GM18951 (cell line): ENCODE data around the gene TGFBR3.

Experiments
- POLR2A ChIP-seq: IDR thresholded peaks from 4 replicates; pipeline ENCODE4 v1.6.1; 2011; ENCODE audit warnings: mild to moderate bottlenecking; ENCODE audit not compliant: insufficient read length, insufficient read depth; ENCODE audit errors: extremely low read depth
- in situ Hi-C: fragments of 300-500 bp; cut with MboI; formaldehyde crosslinking; loops from one replicate; pipeline ENCODE4 v1.12.0; 2022; ENCODE audit warnings: low sequenced_read_pairs, mixed read lengths, inconsistent platforms; ENCODE audit not compliant: unreplicated experiment

Gene TGFBR3

GRCh38 chr1:91821126-91821868 is 64.7 kb downstream of the TGFBR3 start:
- TF ChIP-seq POLR2A: no peak
- in situ Hi-C loops: no loop called here

DNA sequence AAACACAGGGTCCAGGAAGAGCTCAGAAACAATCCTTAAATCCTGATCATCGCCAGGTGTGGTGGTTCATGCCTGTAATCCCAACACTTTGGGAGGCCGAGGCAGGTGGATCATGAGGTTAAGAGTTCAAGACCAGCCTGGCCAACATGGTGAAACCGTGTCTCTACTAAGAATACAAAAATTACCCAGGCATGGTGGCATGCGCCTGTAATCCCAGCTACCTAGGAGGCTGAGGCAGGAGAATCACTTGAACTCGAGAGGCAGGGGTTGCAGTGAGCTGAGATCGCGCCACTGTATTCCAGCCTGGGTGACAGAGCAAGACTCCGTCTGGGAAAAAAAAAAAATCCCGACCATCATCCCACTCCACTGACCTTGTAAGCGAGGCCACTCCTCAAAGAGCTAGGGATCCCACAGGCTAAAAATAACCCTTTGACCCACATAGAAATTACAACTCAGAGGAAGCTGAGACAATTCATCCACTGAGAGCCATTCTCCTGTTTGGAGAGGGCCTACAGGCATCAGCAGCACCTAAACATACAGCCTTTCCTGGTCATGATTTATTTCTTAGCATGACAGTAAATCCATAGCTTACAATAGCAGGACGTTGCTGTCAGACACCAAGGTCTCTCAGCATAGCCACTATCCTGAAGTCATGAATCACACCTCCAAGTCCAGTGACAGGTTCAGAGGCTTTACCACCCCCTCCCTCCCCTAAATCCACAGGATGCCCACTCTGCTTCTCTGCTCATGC is 66.7 kb downstream of the TGFBR3 start:
- in situ Hi-C loops: no loop called here
- no peak for TF ChIP-seq POLR2A

DNA sequence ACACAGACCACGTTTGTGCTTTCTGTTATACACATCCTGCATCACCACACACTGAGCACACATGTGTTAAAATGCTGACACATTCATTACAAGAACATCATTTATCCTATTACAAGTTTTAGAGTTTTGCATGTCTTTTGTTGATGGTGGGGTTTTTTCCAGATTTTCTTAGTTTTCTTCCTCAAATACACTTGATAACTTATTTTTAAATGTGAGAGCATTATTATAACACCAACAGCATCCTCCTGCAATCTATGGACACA is 67.3 kb downstream of the TGFBR3 start:
- TF ChIP-seq POLR2A: no peak
- in situ Hi-C loops: no loop called here

DNA sequence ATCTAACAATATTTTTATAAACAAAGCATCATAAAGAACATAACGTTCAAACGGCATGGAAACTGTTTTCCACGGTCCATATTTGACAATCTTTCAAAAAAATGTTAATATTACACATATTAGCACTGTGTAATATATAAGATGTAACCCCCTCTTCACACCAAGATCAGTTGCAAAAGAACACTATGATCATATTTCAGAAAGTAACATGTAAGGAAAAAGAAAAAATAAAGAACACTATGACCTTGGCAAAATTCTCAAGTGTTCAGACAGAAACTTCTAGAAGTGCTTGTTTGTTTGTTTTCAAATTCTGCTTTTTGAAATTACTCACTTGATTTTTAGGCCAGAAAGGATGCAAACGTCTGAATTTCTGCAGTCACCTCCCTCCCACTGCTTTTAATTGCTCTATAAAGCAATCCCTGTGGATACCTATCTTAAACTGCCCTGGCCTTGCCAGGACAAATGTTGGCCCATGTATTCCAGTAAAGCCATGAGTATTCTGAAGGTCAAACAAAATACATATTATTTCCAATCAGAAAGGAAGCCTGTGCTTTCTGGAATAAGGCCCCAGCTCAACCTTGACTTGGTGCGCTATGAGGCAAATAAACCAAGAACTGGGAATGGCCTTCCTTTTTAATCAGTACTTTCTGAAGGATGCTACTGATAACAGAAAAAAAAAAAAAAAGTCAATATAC is 68.6 kb downstream of the TGFBR3 start:
- no peak for TF ChIP-seq POLR2A
- in situ Hi-C loops: no loop called here

GRCh38 chr1:91816031-91816430 is 69.9 kb downstream of the TGFBR3 start:
- in situ Hi-C loops: no loop called here

DNA sequence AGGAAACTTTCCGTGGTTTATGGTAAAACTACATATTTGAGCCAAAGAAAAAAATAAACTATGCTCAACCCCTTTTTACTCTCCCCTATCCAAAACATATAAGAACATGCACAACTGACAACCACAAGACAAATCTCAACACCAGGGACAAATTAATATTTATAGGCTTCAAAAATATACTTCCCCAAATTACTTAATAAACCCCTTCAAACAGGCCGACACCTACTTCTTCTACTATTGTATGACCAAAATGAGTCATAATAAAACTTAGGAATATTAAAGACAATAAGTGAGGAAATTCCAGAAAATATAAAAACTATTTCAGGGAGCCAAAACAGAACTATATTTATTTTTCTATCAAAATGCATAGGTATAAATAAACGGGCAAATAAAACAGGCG is 71.5 kb downstream of the TGFBR3 start:
- no peak for TF ChIP-seq POLR2A
- in situ Hi-C loops: no loop called here

More at GRCh38 chr1:91816031-91816430, 69.9 kb downstream of the TGFBR3 start:
- TF ChIP-seq POLR2A: no peak

DNA sequence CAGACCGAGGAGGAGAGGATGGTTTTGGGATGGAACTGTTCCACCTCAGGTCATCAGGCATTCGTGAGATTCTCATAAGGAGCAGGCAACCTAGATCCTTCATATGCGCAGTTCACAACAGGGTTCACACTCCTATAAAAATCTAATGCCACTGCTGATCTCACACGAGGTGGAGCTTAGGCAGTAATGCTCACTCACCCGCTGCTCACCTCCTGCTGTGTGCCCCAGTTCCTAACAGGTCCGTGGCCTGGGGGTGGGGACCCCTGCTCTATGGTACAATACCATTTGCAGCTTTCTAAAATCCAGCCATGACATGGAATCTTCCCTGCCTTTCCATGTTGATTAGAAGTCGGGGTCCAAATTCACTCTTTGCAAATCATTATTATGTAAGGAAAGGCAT is 72.1 kb downstream of the TGFBR3 start:
- in situ Hi-C loops: no loop called here
- TF ChIP-seq POLR2A: no peak

DNA sequence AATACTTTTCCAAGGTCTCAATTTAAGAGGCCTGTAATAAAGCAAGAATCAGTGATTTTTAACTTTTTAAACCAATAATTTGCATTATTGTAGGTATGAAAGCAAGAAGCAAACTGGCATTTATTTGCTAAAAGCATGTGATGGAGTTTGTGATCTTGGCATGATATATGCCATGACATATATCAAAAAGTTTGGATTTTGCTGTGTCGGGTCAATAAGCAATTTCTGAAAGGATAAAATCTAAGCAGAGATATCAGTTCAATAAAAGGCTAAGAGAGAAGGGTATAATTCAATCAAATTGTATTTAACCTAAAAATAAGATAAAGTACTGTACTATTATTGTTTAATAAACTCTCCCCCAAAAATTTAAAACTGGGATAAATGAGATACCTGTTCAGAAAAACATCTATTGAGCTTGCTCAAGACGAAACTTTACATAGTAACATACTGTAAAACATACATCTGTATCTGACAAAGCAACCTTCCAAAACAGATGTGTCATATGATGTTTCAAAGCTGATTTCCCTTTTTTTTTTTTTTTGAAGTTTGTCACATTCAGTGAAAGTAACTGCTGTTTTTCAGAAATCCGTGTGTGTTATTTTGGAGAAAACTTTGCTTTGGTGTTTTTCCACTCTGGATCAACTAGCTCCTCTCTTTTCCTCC is 74.5 kb downstream of the TGFBR3 start:
- no peak for TF ChIP-seq POLR2A
- in situ Hi-C loops: no loop called here

DNA sequence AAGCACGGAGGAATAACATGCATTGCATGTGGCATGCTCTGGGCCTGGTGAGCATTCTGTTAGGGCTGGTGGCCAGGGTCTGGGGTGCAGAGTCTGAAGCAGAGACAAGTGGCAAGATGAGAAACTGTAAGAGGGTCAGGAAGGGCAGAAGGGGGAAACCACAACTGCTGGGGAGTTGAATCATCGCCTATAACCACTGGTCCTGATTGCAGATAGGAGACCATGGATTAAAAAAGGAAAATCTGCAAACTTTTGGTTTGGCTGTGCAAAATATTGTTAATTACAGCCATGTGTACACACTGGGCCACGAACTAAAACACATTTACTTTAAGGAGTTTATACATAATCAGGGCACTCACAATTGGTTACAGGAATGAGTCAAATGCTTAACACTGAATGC is 76.6 kb downstream of the TGFBR3 start:
- in situ Hi-C loops: no loop called here
- TF ChIP-seq POLR2A: no peak

- no peak for TF ChIP-seq POLR2A
- in situ Hi-C loops: no loop called here
Measured at GRCh38 chr1:91807921-91808620, 77.9 kb downstream of the TGFBR3 start.

DNA sequence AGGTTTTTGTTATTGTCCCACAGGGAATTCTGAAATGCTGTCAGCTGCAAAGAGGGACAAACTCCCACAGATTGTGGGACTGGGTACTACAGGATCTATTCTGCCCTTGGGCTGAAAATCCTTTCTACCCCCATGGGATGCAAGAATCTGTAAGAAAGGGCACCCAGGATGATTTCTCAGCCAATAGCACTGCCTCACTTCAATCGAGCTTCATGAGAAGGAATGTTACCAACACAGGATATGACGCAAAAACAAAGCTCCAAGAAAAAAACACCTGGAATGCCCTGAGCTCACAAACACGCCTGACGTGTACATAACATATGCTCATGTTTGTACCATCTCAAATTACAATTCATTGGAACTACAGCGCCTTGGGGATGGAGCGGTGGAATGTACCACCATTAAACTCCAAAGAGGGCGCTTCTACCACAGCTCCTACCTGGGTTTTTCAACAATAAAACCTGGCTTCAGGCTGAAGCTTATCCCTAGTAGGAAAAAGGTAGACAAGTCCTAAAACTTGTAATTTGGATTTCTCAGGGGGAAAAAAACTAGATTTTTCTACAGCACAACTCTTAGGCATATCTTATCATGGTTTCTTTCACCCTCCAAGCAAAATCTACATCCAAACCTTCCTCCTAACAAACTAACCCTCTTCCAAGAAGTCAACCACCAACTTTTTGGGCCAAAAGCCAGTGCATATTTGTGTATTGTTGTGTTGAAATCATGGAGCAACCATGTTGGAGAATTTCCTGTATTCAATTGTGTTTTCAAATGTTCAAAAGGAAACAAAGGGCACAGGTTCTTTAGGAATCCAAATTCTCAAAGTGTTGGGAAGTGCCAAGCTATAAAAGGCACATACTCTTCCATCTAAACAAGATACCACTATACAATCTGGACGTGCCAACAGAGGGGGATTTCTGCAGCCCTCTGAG is 78.9 kb downstream of the TGFBR3 start:
- in situ Hi-C loops: no loop called here
- TF ChIP-seq POLR2A: no peak
